T-helper 1 cell (primary cell): ENCODE data around the gene BPTF.
"Not testable (repeated sequence)": the region's sequence is repeated elsewhere in the genome, so short reads cannot be mapped to it uniquely, and the experiment has no call there.

Experiments
- DNase-seq, 5 donors: peaks; one replicate each; pipeline ENCODE4 v3.0.0-alpha.2; 2012 to 2020
- total RNA-seq, 4 donors: gene quantifications; one replicate each; lab custom pipeline; 2026; lab: John Stamatoyannopoulos, UW

BPTF gene, protein sequence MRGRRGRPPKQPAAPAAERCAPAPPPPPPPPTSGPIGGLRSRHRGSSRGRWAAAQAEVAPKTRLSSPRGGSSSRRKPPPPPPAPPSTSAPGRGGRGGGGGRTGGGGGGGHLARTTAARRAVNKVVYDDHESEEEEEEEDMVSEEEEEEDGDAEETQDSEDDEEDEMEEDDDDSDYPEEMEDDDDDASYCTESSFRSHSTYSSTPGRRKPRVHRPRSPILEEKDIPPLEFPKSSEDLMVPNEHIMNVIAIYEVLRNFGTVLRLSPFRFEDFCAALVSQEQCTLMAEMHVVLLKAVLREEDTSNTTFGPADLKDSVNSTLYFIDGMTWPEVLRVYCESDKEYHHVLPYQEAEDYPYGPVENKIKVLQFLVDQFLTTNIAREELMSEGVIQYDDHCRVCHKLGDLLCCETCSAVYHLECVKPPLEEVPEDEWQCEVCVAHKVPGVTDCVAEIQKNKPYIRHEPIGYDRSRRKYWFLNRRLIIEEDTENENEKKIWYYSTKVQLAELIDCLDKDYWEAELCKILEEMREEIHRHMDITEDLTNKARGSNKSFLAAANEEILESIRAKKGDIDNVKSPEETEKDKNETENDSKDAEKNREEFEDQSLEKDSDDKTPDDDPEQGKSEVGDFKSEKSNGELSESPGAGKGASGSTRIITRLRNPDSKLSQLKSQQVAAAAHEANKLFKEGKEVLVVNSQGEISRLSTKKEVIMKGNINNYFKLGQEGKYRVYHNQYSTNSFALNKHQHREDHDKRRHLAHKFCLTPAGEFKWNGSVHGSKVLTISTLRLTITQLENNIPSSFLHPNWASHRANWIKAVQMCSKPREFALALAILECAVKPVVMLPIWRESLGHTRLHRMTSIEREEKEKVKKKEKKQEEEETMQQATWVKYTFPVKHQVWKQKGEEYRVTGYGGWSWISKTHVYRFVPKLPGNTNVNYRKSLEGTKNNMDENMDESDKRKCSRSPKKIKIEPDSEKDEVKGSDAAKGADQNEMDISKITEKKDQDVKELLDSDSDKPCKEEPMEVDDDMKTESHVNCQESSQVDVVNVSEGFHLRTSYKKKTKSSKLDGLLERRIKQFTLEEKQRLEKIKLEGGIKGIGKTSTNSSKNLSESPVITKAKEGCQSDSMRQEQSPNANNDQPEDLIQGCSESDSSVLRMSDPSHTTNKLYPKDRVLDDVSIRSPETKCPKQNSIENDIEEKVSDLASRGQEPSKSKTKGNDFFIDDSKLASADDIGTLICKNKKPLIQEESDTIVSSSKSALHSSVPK (N-terminal part only)
- total RNA-seq = 208 to 322 (median 270) reads per million in 4 donors

GRCh38 chr17:67824735-67825626, at the start of gene BPTF:
Gene BPTF, plus strand, starts transcription at chr17:67825503. Its CDS starts 222 bp downstream, at chr17:67825725.
- DNase-seq = peak; percentile 81 to 92 (median 88)

GRCh38 chr17:67779098-67779672, 46.1 kb upstream of the BPTF start:
- DNase-seq = peak in 3 of 5 donors; percentile 1 to 39 (median 12)

- no peak for DNase-seq
Measured at GRCh38 chr17:67784364-67785121, 40.8 kb upstream of the BPTF start.

DNA sequence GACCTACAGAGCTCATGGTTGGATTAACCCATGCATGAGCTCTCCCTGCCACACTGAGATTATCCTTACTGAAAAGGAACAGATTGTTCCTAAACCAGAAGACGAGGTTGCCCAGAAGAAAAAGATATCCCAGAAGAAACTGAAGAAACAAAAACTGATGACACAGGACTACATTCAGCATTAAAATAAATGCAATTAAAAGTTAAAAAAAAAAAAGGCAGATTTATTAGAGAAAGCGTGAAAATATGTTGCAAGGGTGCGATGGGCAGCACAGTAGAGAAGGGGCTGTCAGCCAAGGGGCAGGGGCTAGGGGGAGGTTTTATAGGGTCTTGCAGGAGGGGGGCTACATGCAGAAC, 40.2 kb upstream of the BPTF start:
- no peak for DNase-seq

- DNase-seq = no peak
Measured at GRCh38 chr17:67785504-67785903, 39.8 kb upstream of the BPTF start.

DNA sequence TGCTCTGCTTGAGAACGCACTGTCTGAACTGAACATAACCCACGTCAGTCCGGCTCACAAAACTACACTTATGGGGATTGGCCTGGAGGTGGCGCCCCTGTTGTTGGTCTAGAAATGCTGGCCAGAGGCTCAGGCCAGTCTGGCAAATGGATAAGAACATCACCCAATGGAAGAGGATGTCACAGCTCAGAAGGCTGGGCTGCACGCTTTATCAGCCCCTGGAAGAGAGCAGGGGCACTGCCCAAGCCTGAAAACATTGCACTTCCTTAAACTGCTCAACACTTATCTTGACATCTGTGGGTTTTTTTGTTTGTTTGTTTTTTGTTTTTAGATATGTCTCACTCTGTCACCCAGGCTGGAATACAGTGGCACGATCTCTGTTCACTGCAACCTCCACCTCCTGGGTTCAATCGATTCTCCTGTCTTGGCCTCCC, 24.8 kb upstream of the BPTF start:
- peak in 3 of 5 donors; percentile 9 to 53 (median 11) for DNase-seq

DNA sequence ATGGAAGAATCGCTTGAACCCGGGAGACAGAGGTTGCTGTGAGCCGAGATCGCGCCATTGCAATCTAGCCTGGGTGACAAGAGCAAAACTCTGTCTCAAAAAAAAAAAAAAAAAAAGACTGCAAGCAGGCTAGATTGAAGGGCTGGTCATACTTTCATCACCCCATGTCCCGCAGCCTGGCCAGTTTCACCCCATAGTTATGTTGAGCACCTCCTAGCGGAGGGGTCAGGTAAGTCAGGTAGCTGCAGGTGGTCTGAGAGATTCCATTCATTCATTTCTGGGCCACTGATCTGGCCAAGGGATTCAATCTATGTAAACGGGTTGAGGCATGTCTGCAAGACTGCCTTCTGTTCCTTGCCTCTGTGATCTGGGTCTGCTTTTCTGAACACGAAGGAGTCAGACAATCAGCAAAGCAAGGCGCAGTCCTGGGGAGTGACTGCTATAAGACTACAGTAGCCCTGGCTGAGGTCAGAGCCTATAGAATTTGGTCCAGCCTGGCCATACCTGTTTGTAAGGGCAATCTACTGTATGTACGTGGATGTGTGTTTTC, 23.6 kb upstream of the BPTF start:
- DNase-seq = no peak

GRCh38 chr17:67810464-67810863, 14.8 kb upstream of the BPTF start:
- DNase-seq = no peak

- not testable (repeated sequence) for DNase-seq
Measured at GRCh38 chr17:67812380-67812779, 12.9 kb upstream of the BPTF start.

- DNase-seq = no peak
Measured at GRCh38 chr17:67813803-67814180, 11.5 kb upstream of the BPTF start.

- no peak for DNase-seq
Measured at GRCh38 chr17:67818110-67819002, 6.9 kb upstream of the BPTF start.

DNA sequence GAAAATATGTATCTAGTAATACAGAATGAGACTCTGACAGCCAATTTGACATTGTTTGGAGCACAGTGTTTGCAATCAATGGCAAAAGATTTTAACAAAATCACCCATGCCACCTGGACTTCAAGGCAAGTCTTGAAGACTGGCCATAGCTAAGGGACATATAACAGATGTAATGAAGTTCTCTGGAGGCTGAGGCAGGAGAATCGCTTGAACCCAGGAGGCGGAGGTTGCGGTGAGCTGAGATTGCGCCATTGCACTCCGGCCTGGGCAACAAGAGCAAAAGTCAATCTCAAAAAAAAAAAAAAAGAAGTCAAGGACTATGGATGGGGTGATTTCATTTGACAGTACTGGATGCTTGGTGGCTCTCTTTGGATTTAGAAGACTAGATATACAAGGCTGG, 5.6 kb upstream of the BPTF start:
- DNase-seq = no peak

- no peak for DNase-seq
Measured at GRCh38 chr17:67821871-67822367, 3.4 kb upstream of the BPTF start.

- peak; percentile 25 to 68 (median 53) for DNase-seq
Measured at GRCh38 chr17:67825627-67826601, 611 bp downstream of the BPTF start.

DNA sequence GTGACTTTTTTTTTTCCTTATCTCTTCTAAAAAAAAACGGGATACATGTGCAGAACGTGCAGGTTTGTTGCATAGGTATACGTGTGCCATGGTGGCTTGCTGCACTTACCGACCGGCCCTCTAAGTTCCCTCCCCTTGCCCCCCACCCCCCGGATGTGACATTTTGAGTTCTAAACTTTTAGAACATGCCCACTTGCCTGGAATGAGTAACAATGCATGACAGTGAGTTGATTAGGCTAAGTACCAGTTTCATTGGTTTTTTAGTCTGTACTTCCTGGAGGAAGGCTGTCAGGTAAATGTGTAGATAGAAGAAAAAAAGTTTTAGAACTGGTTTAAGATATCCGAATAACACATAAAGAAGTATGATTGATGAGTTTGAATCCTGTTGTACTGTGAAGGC, 4.0 kb downstream of the BPTF start:
- DNase-seq = peak in 3 of 5 donors; percentile 4 to 83 (median 11)

- no peak for DNase-seq
Measured at GRCh38 chr17:67830440-67830839, 5.1 kb downstream of the BPTF start.

GRCh38 chr17:67831268-67831667, 6.0 kb downstream of the BPTF start:
- DNase-seq = no peak

- no peak for DNase-seq
Measured at GRCh38 chr17:67833134-67833533, 7.8 kb downstream of the BPTF start.
